ENCODE measurements around the gene ZNF598. TPM values are rescaled to one million over a fixed set of nuclear protein-coding genes. Genes with fewer than 3 reads are reported as not detected.

Gene ZNF598
- total and polyA plus RNA-seq, 4 donors, result 2.7 to 28.4 (median 16.2) TPM

DNA sequence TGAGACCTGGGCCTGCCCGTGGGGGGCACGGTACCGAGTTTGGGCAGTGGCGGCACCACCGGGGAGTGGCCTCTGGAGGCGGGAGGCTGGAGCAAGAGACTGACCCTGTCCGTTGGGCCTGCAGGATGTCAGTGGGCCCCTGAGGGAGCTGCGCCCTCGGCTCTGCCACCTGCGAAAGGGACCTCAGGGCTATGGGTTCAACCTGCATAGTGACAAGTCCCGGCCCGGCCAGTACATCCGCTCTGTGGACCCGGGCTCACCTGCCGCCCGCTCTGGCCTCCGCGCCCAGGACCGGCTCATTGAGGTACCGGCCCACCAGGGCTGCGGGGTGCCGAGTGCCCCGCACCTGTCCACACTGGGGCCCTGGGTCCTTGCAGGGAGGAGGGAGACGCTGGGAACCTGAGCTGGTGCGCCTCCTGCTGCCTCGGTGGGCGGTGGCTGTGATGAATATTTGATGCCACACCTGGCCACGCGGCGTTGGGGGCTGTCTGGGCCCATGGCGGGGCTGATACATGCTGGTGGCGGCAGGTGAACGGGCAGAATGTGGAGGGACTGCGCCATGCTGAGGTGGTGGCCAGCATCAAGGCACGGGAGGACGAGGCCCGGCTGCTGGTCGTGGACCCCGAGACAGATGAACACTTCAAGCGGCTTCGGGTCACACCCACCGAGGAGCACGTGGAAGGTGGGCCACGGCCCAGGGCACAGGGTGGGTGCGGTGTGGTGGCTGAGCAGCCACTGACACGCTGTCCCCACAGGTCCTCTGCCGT is 26.8 kb upstream of the ZNF598 start (continued):
- TF ChIP-seq, protein P1, sequence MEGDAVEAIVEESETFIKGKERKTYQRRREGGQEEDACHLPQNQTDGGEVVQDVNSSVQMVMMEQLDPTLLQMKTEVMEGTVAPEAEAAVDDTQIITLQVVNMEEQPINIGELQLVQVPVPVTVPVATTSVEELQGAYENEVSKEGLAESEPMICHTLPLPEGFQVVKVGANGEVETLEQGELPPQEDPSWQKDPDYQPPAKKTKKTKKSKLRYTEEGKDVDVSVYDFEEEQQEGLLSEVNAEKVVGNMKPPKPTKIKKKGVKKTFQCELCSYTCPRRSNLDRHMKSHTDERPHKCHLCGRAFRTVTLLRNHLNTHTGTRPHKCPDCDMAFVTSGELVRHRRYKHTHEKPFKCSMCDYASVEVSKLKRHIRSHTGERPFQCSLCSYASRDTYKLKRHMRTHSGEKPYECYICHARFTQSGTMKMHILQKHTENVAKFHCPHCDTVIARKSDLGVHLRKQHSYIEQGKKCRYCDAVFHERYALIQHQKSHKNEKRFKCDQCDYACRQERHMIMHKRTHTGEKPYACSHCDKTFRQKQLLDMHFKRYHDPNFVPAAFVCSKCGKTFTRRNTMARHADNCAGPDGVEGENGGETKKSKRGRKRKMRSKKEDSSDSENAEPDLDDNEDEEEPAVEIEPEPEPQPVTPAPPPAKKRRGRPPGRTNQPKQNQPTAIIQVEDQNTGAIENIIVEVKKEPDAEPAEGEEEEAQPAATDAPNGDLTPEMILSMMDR (IDR thresholded peaks at IDR 0.05; ENCODE audit: low read depth, low read length, missing input control), result no peak
- no peak for TF ChIP-seq RAD21 (IDR thresholded peaks at IDR 0.05)

DNA sequence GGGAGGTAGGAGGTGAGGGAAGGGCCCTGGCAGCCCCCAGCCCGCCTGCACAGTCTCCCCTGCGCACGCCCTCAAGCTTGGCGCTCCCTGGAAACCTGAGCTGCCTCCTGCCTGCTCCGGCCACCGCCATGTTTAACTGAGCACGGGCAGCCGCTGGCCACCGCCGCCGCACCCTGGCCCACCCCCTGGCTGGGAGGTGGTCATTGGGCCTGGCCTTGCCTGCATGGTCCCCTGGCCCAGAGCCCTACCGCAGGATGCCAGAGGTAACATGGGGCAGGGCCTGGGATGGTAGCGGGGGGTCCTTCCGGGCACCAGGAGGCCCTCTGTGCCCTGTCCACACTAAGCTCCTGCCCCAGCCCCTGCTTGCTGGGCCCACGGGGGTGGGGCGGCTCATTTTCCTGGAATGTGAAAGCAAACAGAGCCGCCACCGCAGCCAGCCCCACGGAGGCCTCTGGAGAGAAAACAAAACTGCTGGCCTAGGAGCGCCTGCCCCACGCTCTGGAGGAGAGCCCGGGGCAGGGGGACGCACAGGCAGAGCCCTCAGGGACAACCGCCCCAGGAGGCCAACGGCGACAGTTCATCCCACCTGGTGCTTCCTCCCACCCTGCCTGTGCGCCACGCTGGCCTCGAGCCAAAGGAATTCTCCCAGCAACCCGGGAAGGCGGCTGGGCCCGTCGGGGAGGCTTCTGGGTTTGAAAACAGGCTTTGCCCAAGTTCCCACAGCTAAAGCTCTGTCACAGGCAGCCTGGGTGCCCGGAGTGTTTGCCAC is 26.0 kb upstream of the ZNF598 start:
- H3K9ac ChIP-seq (ENCODE audit: low read depth in 1 of 2, low read length in 2 of 2), result peak overlapping the region; percentile 77 to 81
- peak overlapping the region; percentile 48 to 82 (median 69) for H3K4me3 ChIP-seq (ENCODE audit: low read depth in 1 of 3, low read length in 3 of 3)
- peaks cover 20 to 87% (median 60%) of the 10 kb centered on the region in 4 donors for H3K4me1 ChIP-seq (ENCODE audit: control insufficient read depth in 4 of 4, insufficient read depth in 4 of 4, low read length in 3 of 4)
- no peak for DNase-seq (ENCODE audit: low spot score)
- H3K9me3 ChIP-seq (ENCODE audit: control insufficient read depth in 4 of 4, low read length in 3 of 4), result no peaks in the 10 kb centered on the region
- no peaks in the 10 kb centered on the region for H3K27me3 ChIP-seq (ENCODE audit: control insufficient read depth in 4 of 4, insufficient read depth in 4 of 4, low read length in 3 of 4)
- H3K36me3 ChIP-seq (ENCODE audit: control insufficient read depth in 4 of 4, insufficient read depth in 3 of 4, low read depth in 1 of 4, low read length in 3 of 4), result peaks cover 0 to 2% (median 0%) of the 10 kb centered on the region in 4 donors
- 18% methylated on average over 34 of the region's 34 CpGs for WGBS
- peak overlapping the region; percentile 91 to 98 for H3K27ac ChIP-seq (ENCODE audit: low read depth in 1 of 2, low read length in 2 of 2)
- peak; percentile 40 to 68 for TF ChIP-seq HNF4A (conservative IDR thresholded peaks at IDR 0.05)
- peak; percentile 35 for TF ChIP-seq FOXA2 (IDR thresholded peaks at IDR 0.05)
- peak in 1 of 2 donors; percentile 44 for TF ChIP-seq RAD21 (IDR thresholded peaks at IDR 0.05)
- TF ChIP-seq, protein P2, sequence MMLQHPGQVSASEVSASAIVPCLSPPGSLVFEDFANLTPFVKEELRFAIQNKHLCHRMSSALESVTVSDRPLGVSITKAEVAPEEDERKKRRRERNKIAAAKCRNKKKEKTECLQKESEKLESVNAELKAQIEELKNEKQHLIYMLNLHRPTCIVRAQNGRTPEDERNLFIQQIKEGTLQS (IDR thresholded peaks at IDR 0.05), result no peak
- TF ChIP-seq, protein P3, sequence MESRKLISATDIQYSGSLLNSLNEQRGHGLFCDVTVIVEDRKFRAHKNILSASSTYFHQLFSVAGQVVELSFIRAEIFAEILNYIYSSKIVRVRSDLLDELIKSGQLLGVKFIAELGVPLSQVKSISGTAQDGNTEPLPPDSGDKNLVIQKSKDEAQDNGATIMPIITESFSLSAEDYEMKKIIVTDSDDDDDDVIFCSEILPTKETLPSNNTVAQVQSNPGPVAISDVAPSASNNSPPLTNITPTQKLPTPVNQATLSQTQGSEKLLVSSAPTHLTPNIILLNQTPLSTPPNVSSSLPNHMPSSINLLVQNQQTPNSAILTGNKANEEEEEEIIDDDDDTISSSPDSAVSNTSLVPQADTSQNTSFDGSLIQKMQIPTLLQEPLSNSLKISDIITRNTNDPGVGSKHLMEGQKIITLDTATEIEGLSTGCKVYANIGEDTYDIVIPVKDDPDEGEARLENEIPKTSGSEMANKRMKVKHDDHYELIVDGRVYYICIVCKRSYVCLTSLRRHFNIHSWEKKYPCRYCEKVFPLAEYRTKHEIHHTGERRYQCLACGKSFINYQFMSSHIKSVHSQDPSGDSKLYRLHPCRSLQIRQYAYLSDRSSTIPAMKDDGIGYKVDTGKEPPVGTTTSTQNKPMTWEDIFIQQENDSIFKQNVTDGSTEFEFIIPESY (IDR thresholded peaks at IDR 0.05), result peak; percentile 60
- no peak for TF ChIP-seq FOXA1 (IDR thresholded peaks at IDR 0.05)
- peak; percentile 84 for TF ChIP-seq TAF1 (conservative IDR thresholded peaks at IDR 0.05)
- peak; percentile 78 for TF ChIP-seq SP1 (IDR thresholded peaks at IDR 0.05)
- TF ChIP-seq NR2F2 (IDR thresholded peaks at IDR 0.05), result peak; percentile 76
- TF ChIP-seq EGR1 (IDR thresholded peaks at IDR 0.05; ENCODE audit: low read depth in 2 of 2), result peak; percentile 43 to 55
- TF ChIP-seq GABPA (IDR thresholded peaks at IDR 0.05 in 1 of 2, conservative IDR thresholded peaks at IDR 0.05 in 1 of 2), result peak in 1 of 2 donors; percentile 53
- peak; percentile 96 for TF ChIP-seq YY1 (IDR thresholded peaks at IDR 0.05)
- TF ChIP-seq, protein P4, sequence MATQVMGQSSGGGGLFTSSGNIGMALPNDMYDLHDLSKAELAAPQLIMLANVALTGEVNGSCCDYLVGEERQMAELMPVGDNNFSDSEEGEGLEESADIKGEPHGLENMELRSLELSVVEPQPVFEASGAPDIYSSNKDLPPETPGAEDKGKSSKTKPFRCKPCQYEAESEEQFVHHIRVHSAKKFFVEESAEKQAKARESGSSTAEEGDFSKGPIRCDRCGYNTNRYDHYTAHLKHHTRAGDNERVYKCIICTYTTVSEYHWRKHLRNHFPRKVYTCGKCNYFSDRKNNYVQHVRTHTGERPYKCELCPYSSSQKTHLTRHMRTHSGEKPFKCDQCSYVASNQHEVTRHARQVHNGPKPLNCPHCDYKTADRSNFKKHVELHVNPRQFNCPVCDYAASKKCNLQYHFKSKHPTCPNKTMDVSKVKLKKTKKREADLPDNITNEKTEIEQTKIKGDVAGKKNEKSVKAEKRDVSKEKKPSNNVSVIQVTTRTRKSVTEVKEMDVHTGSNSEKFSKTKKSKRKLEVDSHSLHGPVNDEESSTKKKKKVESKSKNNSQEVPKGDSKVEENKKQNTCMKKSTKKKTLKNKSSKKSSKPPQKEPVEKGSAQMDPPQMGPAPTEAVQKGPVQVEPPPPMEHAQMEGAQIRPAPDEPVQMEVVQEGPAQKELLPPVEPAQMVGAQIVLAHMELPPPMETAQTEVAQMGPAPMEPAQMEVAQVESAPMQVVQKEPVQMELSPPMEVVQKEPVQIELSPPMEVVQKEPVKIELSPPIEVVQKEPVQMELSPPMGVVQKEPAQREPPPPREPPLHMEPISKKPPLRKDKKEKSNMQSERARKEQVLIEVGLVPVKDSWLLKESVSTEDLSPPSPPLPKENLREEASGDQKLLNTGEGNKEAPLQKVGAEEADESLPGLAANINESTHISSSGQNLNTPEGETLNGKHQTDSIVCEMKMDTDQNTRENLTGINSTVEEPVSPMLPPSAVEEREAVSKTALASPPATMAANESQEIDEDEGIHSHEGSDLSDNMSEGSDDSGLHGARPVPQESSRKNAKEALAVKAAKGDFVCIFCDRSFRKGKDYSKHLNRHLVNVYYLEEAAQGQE (IDR thresholded peaks at IDR 0.05), result peak; percentile 40
- TF ChIP-seq RXRA (IDR thresholded peaks at IDR 0.05), result peak; percentile 79 to 84
- no peak for TF ChIP-seq JUND (IDR thresholded peaks at IDR 0.05)
- TF ChIP-seq, protein P1 (IDR thresholded peaks at IDR 0.05; ENCODE audit: low read depth, low read length, missing input control), result no peak
- TF ChIP-seq, protein P5, sequence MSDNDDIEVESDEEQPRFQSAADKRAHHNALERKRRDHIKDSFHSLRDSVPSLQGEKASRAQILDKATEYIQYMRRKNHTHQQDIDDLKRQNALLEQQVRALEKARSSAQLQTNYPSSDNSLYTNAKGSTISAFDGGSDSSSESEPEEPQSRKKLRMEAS (IDR thresholded peaks at IDR 0.05), result peak; percentile 55
- no peak for TF ChIP-seq HNF4G (IDR thresholded peaks at IDR 0.05)
